A549 (cell line): Measurements from ENCODE around the gene PHOSPHO2.

Experiments
- CHD2 ChIP-seq: fragments of 150-350 bp; IDR thresholded peaks from 2 replicates; pipeline ENCODE4 v1.6.1; 2014; ENCODE audit warnings: low read length; ENCODE audit not compliant: partially characterized antibody
- HDAC2 ChIP-seq: fragments of 200-600 bp; sonication (generic); IDR thresholded peaks from 2 replicates; pipeline ENCODE4 v1.6.1; 2016
- JUNB ChIP-seq: fragments of >200 bp; sonication (Bioruptor Twin); formaldehyde crosslinking; IDR thresholded peaks from 2 replicates; pipeline ENCODE4 v1.6.1; 2016
- MYC ChIP-seq: IDR thresholded peaks from 2 replicates; pipeline ENCODE4 v1.6.1; 2012; ENCODE audit warnings: mild to moderate bottlenecking, inconsistent platforms, low read length, improper control_type of control experiment, borderline replicate concordance
- POLR2A ChIP-seq: IDR thresholded peaks from 2 replicates; pipeline ENCODE4 v1.6.1; 2012; ENCODE audit warnings: mild to moderate bottlenecking, low read length
- TF ChIP-seq, protein P1 (sequence below): fragments of >200 bp; sonication (Bioruptor Twin); formaldehyde crosslinking; IDR thresholded peaks from 3 replicates; pipeline ENCODE4 v1.5.1; 2016

DNA sequence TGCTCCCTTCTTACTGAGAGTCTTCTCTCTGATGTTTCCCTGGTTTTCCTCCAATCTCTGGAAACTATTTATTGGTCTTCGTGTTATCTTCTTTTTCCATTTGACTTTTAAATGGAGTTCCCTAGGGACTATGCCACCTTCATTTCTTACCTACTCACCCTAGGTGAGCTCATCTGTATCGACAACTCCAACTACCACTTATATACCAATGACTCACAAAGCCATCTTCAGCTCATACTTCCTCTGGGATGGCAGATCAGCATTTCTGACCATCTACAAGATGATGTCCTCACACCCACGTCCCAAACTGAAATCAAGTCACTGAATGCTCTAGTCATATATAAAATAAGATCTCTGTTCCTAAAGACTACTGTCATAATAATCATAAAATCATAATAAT, 40.6 kb upstream of the PHOSPHO2 start:
- no peak for TF ChIP-seq MYC
- TF ChIP-seq HDAC2 = no peak
- TF ChIP-seq, protein P1, sequence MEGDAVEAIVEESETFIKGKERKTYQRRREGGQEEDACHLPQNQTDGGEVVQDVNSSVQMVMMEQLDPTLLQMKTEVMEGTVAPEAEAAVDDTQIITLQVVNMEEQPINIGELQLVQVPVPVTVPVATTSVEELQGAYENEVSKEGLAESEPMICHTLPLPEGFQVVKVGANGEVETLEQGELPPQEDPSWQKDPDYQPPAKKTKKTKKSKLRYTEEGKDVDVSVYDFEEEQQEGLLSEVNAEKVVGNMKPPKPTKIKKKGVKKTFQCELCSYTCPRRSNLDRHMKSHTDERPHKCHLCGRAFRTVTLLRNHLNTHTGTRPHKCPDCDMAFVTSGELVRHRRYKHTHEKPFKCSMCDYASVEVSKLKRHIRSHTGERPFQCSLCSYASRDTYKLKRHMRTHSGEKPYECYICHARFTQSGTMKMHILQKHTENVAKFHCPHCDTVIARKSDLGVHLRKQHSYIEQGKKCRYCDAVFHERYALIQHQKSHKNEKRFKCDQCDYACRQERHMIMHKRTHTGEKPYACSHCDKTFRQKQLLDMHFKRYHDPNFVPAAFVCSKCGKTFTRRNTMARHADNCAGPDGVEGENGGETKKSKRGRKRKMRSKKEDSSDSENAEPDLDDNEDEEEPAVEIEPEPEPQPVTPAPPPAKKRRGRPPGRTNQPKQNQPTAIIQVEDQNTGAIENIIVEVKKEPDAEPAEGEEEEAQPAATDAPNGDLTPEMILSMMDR = no peak
- TF ChIP-seq POLR2A = no peak
- no peak for TF ChIP-seq CHD2
- TF ChIP-seq JUNB = no peak
